SK-N-SH (cell line): ENCODE data around the gene POC1B. TPM values are rescaled to one million over a fixed set of nuclear protein-coding genes. Genes with fewer than 3 reads are reported as not detected.

Source experiments
- CTCF ChIA-PET: fragments of 300-600, 350-600 bp; formaldehyde crosslinking; extraction: SDS; loops from one replicate; lab custom pipeline; 2021; lab: Yijun Ruan, JAX
- POLR2A ChIA-PET: fragments of 350-600 bp; sonication (Branson Sonifier 250); formaldehyde crosslinking; extraction: SDS; loops from one replicate; lab custom pipeline; 2020; ENCODE audit warnings: antibody characterized with exemption, inconsistent platforms; lab: Yijun Ruan, JAX
- DNase-seq: peaks from one replicate; pipeline ENCODE4 v3.0.0; 2012
- H2AFZ ChIP-seq: fragments of 200-600 bp; sonication (generic); 2 replicates; pipeline ENCODE4 v1.8.1; 2016; ENCODE audit warnings: antibody characterized with exemption, mild to moderate bottlenecking, low read depth
- H3F3A ChIP-seq: fragments of 200-600 bp; sonication (generic); replicated peaks from 2 replicates; pipeline ENCODE3; 2016; ENCODE audit warnings: antibody characterized with exemption, mild to moderate bottlenecking; ENCODE audit not compliant: insufficient read depth
- H3K27ac ChIP-seq, 2 experiments: fragments of 200-500 bp in 1 of 2; fragments of 200-600 bp in 1 of 2; sonication (Bioruptor generic) in 1 of 2; sonication (generic), shearing (Covaris generic) in 1 of 2; 2 replicates each; pipeline versions ENCODE4 v1.5.1 to v1.6.1; 2014 to 2016; ENCODE audit warnings: low read depth in 2 of 2, inconsistent platforms in 1 of 2, low read length in 1 of 2, mild to moderate bottlenecking in 1 of 2, mixed read lengths in 1 of 2
- H3K27me3 ChIP-seq: fragments of 200-600 bp; sonication (generic), shearing (Covaris generic); 2 replicates; pipeline ENCODE4 v1.6.1; 2016; ENCODE audit warnings: mixed run types; ENCODE audit not compliant: insufficient read depth
- H3K36me3 ChIP-seq, 2 experiments: fragments of 200-500 bp in 1 of 2; fragments of 200-600 bp in 1 of 2; sonication (Bioruptor generic) in 1 of 2; sonication (generic) in 1 of 2; replicated peaks in 1 of 2; 2 replicates each; pipeline versions ENCODE3 to v1.5.1; 2014 to 2016; ENCODE audit warnings: low read length in 1 of 2, mild to moderate bottlenecking in 1 of 2; ENCODE audit not compliant: insufficient read depth in 2 of 2, control insufficient read depth in 1 of 2
- H3K4me1 ChIP-seq, 2 experiments: fragments of 200-500 bp in 1 of 2; fragments of 200-600 bp in 1 of 2; sonication (Bioruptor generic) in 1 of 2; sonication (generic), shearing (Covaris generic) in 1 of 2; 2 replicates each; pipeline versions ENCODE4 v1.5.1 to v1.6.1; 2014 to 2016; ENCODE audit warnings: low read depth in 1 of 2, low read length in 1 of 2, mixed run types in 1 of 2; ENCODE audit not compliant: insufficient read depth in 2 of 2, control insufficient read depth in 1 of 2
- H3K4me2 ChIP-seq: fragments of 200-600 bp; sonication (generic), shearing (Covaris generic); 2 replicates; pipeline ENCODE4 v1.6.1; 2017; ENCODE audit warnings: mixed run types
- H3K4me3 ChIP-seq, 2 experiments: fragments of 200-500 bp in 1 of 2; fragments of 200-600 bp in 1 of 2; sonication (Bioruptor generic) in 1 of 2; sonication (generic), shearing (Covaris generic) in 1 of 2; 2 replicates each; pipeline versions ENCODE4 v1.5.1 to v1.8.1; 2014 to 2016; ENCODE audit warnings: low read depth in 2 of 2, inconsistent platforms in 1 of 2, low read length in 1 of 2, mild to moderate bottlenecking in 1 of 2, mixed read lengths in 1 of 2, moderate library complexity in 1 of 2
- H3K79me2 ChIP-seq: fragments of 200-600 bp; sonication (generic); 2 replicates; pipeline ENCODE4 v1.8.1; 2017; ENCODE audit warnings: mild to moderate bottlenecking; ENCODE audit not compliant: insufficient read depth
- H3K9ac ChIP-seq: fragments of 200-600 bp; sonication (generic); 2 replicates; pipeline ENCODE4 v1.6.1; 2017; ENCODE audit warnings: mixed run types
- H3K9me2 ChIP-seq: fragments of 200-600 bp; sonication (generic); 2 replicates; pipeline ENCODE4 v1.6.1; 2017; ENCODE audit warnings: mixed run types
- H3K9me3 ChIP-seq: fragments of 200-600 bp; sonication (generic); 2 replicates; pipeline ENCODE4 v1.6.1; 2017; ENCODE audit warnings: mixed run types, mild to moderate bottlenecking, moderate library complexity
- H4K20me1 ChIP-seq: fragments of 200-600 bp; sonication (generic); 2 replicates; pipeline ENCODE4 v1.6.1; 2017; ENCODE audit warnings: mild to moderate bottlenecking, mixed run types; ENCODE audit not compliant: insufficient read depth
- ELF1 ChIP-seq: IDR thresholded peaks from 2 replicates; pipeline ENCODE4 v1.4.0; 2012
- EP300 ChIP-seq, 2 experiments: IDR thresholded peaks; 2 replicates each; pipeline versions ENCODE4 v1.4.0 to v1.6.1; 2012; ENCODE audit warnings: borderline replicate concordance in 1 of 2, low read depth in 1 of 2, low read length in 1 of 2
- EZH2phosphoT487 ChIP-seq: fragments of 200-600 bp; sonication (generic); IDR thresholded peaks from 2 replicates; pipeline ENCODE4 v1.6.1; 2017; ENCODE audit warnings: low read depth, mixed run types, mild to moderate bottlenecking, antibody characterized with exemption, moderate library complexity, borderline replicate concordance
- FOSL2 ChIP-seq: IDR thresholded peaks from 2 replicates; pipeline ENCODE4 v1.4.0; 2012; ENCODE audit warnings: low read depth, mild to moderate bottlenecking, moderate library complexity, borderline replicate concordance
- FOXM1 ChIP-seq: IDR thresholded peaks from 2 replicates; pipeline ENCODE4 v1.4.0; 2012; ENCODE audit warnings: low read depth, mild to moderate bottlenecking
- GABPA ChIP-seq: IDR thresholded peaks from 2 replicates; pipeline ENCODE4 v1.4.0; 2012; ENCODE audit warnings: low read depth, mild to moderate bottlenecking
- GATA2 ChIP-seq: sonication (generic); formaldehyde crosslinking; IDR thresholded peaks from 2 replicates; pipeline ENCODE4 v1.5.0; 2020; ENCODE audit warnings: mild to moderate bottlenecking, missing genetic modification reagents
- JUND ChIP-seq: IDR thresholded peaks from 2 replicates; pipeline ENCODE4 v1.4.0; 2012
- MAX ChIP-seq: IDR thresholded peaks from 2 replicates; pipeline ENCODE4 v1.4.0; 2012; ENCODE audit warnings: low read depth
- NFIC ChIP-seq: IDR thresholded peaks from 2 replicates; pipeline ENCODE4 v1.4.0; 2012; ENCODE audit warnings: borderline replicate concordance
- NRF1 ChIP-seq: IDR thresholded peaks from 2 replicates; pipeline ENCODE4 v1.6.1; 2012; ENCODE audit warnings: low read depth, mild to moderate bottlenecking, low read length
- POLR2AphosphoS5 ChIP-seq: IDR thresholded peaks from 2 replicates; pipeline ENCODE4 v1.6.1; 2012; ENCODE audit warnings: low read depth, low read length
- RCOR1 ChIP-seq: fragments of 150-350 bp; IDR thresholded peaks from 2 replicates; pipeline ENCODE4 v1.6.1; 2017; ENCODE audit warnings: antibody characterized with exemption, low read length
- REST ChIP-seq: IDR thresholded peaks from 2 replicates; pipeline ENCODE4 v1.6.1; 2012; ENCODE audit warnings: mild to moderate bottlenecking, low read depth, low read length, moderate library complexity
- RFX5 ChIP-seq: IDR thresholded peaks from 2 replicates; pipeline ENCODE4 v1.6.1; 2012; ENCODE audit warnings: mild to moderate bottlenecking, improper control_type of control experiment, low read length
- RXRA ChIP-seq: IDR thresholded peaks from 2 replicates; pipeline ENCODE4 v1.4.0; 2012; ENCODE audit warnings: low read depth, mild to moderate bottlenecking, borderline replicate concordance
- SMC3 ChIP-seq: IDR thresholded peaks from 2 replicates; pipeline ENCODE4 v1.6.1; 2012; ENCODE audit warnings: low read depth, low read length, improper control_type of control experiment
- TCF12 ChIP-seq: IDR thresholded peaks from 2 replicates; pipeline ENCODE4 v1.4.0; 2012
- USF1 ChIP-seq: IDR thresholded peaks from 2 replicates; pipeline ENCODE4 v1.4.0; 2012; ENCODE audit warnings: low read depth, borderline replicate concordance
- USF2 ChIP-seq: fragments of 150-350 bp; IDR thresholded peaks from 2 replicates; pipeline ENCODE4 v1.6.1; 2017; ENCODE audit warnings: antibody characterized with exemption, low read length, low read depth, borderline replicate concordance
- YY1 ChIP-seq: IDR thresholded peaks from 2 replicates; pipeline ENCODE4 v1.4.0; 2012; ENCODE audit warnings: low read depth, mild to moderate bottlenecking
- WGBS: methylation state at CpG from one replicate; pipeline ENCODE4 v1.1.6; 2017; ENCODE audit warnings: low lambda C conversion rate; 5-methylcytosine and 5-hydroxymethylcytosine counted together
- polyA plus RNA-seq, 3 experiments: library from polyadenylated mRNA; depleted of rRNA; stranded (reverse); fragments of >200 nt; gene quantifications; 2 replicates each; pipeline ENCODE4 v1.2.3, GENCODE V29; 2012

The POC1B gene
- polyA plus RNA-seq, 1 of the 3 experiments (the other 2 are of a cell fraction): 4.0 TPM

- H3K4me3 ChIP-seq: no peak overlapping the region
- H3K9ac ChIP-seq: no peak overlapping the region
- TF ChIP-seq ELF1: no peak
- no peak for TF ChIP-seq NFIC
- TF ChIP-seq RFX5: no peak
- no peak for TF ChIP-seq EP300 (IDR thresholded peaks at IDR 0.05; ENCODE audit: borderline replicate concordance in 1 of 2, low read depth in 1 of 2, low read length in 1 of 2)
- H3F3A ChIP-seq: peaks cover 9% of the 10 kb centered on the region
- H3K9me2 ChIP-seq: no peaks in the 10 kb centered on the region
- WGBS: 81% methylated on average over 8 of the region's 8 CpGs
- H4K20me1 ChIP-seq: no peaks in the 10 kb centered on the region
- no peaks in the 10 kb centered on the region for H3K27me3 ChIP-seq
- DNase-seq: no peak
- peaks cover 12 to 15% of the 10 kb centered on the region in 2 experiments for H3K36me3 ChIP-seq
- H3K4me1 ChIP-seq: peaks cover 12 to 26% of the 10 kb centered on the region in 2 experiments
- peaks cover 59% of the 10 kb centered on the region for H3K79me2 ChIP-seq
- H3K9me3 ChIP-seq: no peaks in the 10 kb centered on the region
- ChIA-PET POLR2A (no interaction called here), CTCF (interaction anchor here (0.7 to 11.5 kb wide), 5 partner anchors 10 to 504 kb away, joined by 3 to 172 read pairs (median 11); no protein-coding TSS in a partner anchor)
- peak overlapping the region; percentile 96 for H3K4me2 ChIP-seq
- no peak overlapping the region for H3K27ac ChIP-seq
- H2AFZ ChIP-seq: no peak overlapping the region
Observed at GRCh38 chr12:89523393-89523792, 2.5 kb downstream of the POC1B start.

- Histone ChIP-seq H2AFZ (no peak overlapping the region), H3K4me2 (peak overlapping the region; percentile 5; the same call in 1 of the 2 replicates), H3K27me3 (no peaks in the 10 kb centered on the region), H3K9me2 (no peaks in the 10 kb centered on the region), H3K36me3 (peaks cover 12 to 15% of the 10 kb centered on the region in 2 experiments)
- TF ChIP-seq RCOR1: no peak
- TF ChIP-seq RXRA: no peak
- no peak for TF ChIP-seq YY1
- no peak for TF ChIP-seq FOSL2
- no peak for TF ChIP-seq GABPA
- no peak for TF ChIP-seq JUND
- no peak for TF ChIP-seq POLR2AphosphoS5
- TF ChIP-seq GATA2 (CRISPR knock-in tag): no peak
- no peak for TF ChIP-seq SMC3
- TF ChIP-seq FOXM1: no peak
- TF ChIP-seq EP300 (IDR thresholded peaks at IDR 0.05; ENCODE audit: borderline replicate concordance in 1 of 2, low read depth in 1 of 2, low read length in 1 of 2): no peak
- no peak for TF ChIP-seq MAX
- no peak for TF ChIP-seq USF2
- no peak for TF ChIP-seq RFX5
- no peak for TF ChIP-seq EZH2phosphoT487
- TF ChIP-seq USF1: no peak
- no peak for TF ChIP-seq NFIC
- no peak for TF ChIP-seq NRF1
- TF ChIP-seq TCF12: no peak
- no peak for TF ChIP-seq REST
- TF ChIP-seq, all 33 proteins: peak for 0
- Histone ChIP-seq H3K9ac (no peak overlapping the region), H3K27ac (no peak overlapping the region), H3K79me2 (peaks cover 59% of the 10 kb centered on the region), H3F3A (peaks cover 9% of the 10 kb centered on the region), H3K4me3 (no peak overlapping the region), H3K4me1 (peaks cover 12 to 22% of the 10 kb centered on the region in 2 experiments), H3K9me3 (no peaks in the 10 kb centered on the region), H4K20me1 (no peaks in the 10 kb centered on the region)
- WGBS: 87% methylated on average over 7 of the region's 7 CpGs
- no peak for DNase-seq
- POLR2A ChIA-PET: interaction anchor here (0.7 kb wide), 1 partner anchor 1387 kb away, joined by 3 read pairs; no protein-coding TSS in a partner anchor
- CTCF ChIA-PET: interaction anchor here (0.7 to 11.5 kb wide), 5 partner anchors 9 to 502 kb away, joined by 3 to 172 read pairs (median 11); no protein-coding TSS in a partner anchor
Observed at GRCh38 chr12:89521364-89522223, 4.3 kb downstream of the POC1B start.
